Erythroblast (primary cell): ENCODE data around the gene CBL.

Experiments used
- GATA1 ChIP-seq: IDR thresholded peaks from 2 replicates; pipeline ENCODE4 v1.6.1; 2011; ENCODE audit warnings: low read depth, mild to moderate bottlenecking, control low read depth, low read length, moderate library complexity
- POLR2A ChIP-seq: IDR thresholded peaks from 2 replicates; pipeline ENCODE4 v1.6.1; 2011; ENCODE audit warnings: mild to moderate bottlenecking, low read length

GRCh38 chr11:119345685-119346084 lies 139.5 kb downstream of the CBL start:
- no peak for TF ChIP-seq POLR2A
- no peak for TF ChIP-seq GATA1
